HCT116 (cell line): ENCODE data around the gene PCTP. TPM values are rescaled to one million over a fixed set of nuclear protein-coding genes. Genes with fewer than 3 reads are reported as not detected.

Source experiments
- ATAC-seq: fragments of 200-7000 bp; cut with Tn5 transposase; 2 replicates; pipeline ENCODE4 v1.9.1; 2020; ENCODE audit warnings: mild to moderate bottlenecking, moderate library complexity
- BruUV-seq: library from RNA; stranded (reverse); fragments of 400-500 nt; replicated peaks from 2 replicates; lab custom pipeline; 2021; lab: Mats Ljungman, UMichigan
- CTCF ChIA-PET: fragments of 300-600 bp; sonication (Branson Sonifier 250); formaldehyde crosslinking; loops from one replicate; lab custom pipeline; 2021; ENCODE audit warnings: antibody characterized with exemption; lab: Charles Lee
- POLR2A ChIA-PET: fragments of 300-600, 350-600 bp; sonication (Branson Sonifier 250); formaldehyde crosslinking; loops from one replicate; lab custom pipeline; 2021; ENCODE audit warnings: antibody characterized with exemption; lab: Charles Lee
- RAD21 ChIA-PET, 2 experiments: fragments of 300-600 bp; sonication (Branson Sonifier 250); formaldehyde crosslinking; loops; one replicate each; lab custom pipeline; 2023; ENCODE audit warnings: low total read pairs in 2 of 2; ENCODE audit not compliant: uncharacterized antibody in 2 of 2, unreplicated experiment in 2 of 2, low non-redundant PET in 1 of 2; lab: Charles Lee
- DNase-seq: peaks from one replicate; pipeline ENCODE4 v3.0.0-alpha.2; 2010; ENCODE audit warnings: low read depth, low spot score
- H2AFZ ChIP-seq: fragments of 200-600 bp; shearing (Covaris generic), sonication (generic); 2 replicates; pipeline ENCODE4 v1.6.1; 2017; ENCODE audit warnings: low read depth, mixed run types, mixed read lengths, antibody characterized with exemption, low read length; ENCODE audit not compliant: poor library complexity, severe bottlenecking
- H3K27ac ChIP-seq: 2 replicates; pipeline ENCODE4 v1.5.1; 2012; ENCODE audit warnings: low read depth, low read length
- H3K27me3 ChIP-seq: fragments of 200-600 bp; sonication (generic); 2 replicates; pipeline ENCODE4 v1.6.1; 2016; ENCODE audit warnings: mixed run types, low read length, mixed read lengths; ENCODE audit not compliant: insufficient read depth
- H3K36me3 ChIP-seq, 2 experiments: fragments of 200-500 bp in 1 of 2; fragments of 200-600 bp in 1 of 2; sonication (Bioruptor generic) in 1 of 2; sonication (generic) in 1 of 2; 2 replicates each; pipeline versions ENCODE4 v1.5.1 to v1.6.1; 2014 to 2016; ENCODE audit warnings: low read length in 2 of 2, inconsistent platforms in 1 of 2, mixed read lengths in 1 of 2, mixed run types in 1 of 2; ENCODE audit not compliant: insufficient read depth in 2 of 2, control insufficient read depth in 1 of 2
- H3K4me1 ChIP-seq, 2 experiments: fragments of 200-600 bp in 1 of 2; sonication (generic) in 1 of 2; 2 replicates each; pipeline versions ENCODE4 v1.5.1 to v1.6.1; 2012 to 2017; ENCODE audit warnings: low read length in 2 of 2, inconsistent platforms in 1 of 2, mild to moderate bottlenecking in 1 of 2, mixed read lengths in 1 of 2, mixed run types in 1 of 2, moderate library complexity in 1 of 2; ENCODE audit not compliant: insufficient read depth in 2 of 2, control insufficient read depth in 1 of 2
- H3K4me2 ChIP-seq: fragments of 200-600 bp; sonication (generic); 2 replicates; pipeline ENCODE4 v1.6.1; 2017; ENCODE audit warnings: mixed run types, low read length, mixed read lengths
- H3K4me3 ChIP-seq, 2 experiments: fragments of 200-600 bp in 1 of 2; sonication (generic) in 1 of 2; replicated peaks in 1 of 2; 2 replicates each; pipeline ENCODE4 v1.5.1; 2011 to 2016; ENCODE audit warnings: low read length in 2 of 2, control low read depth in 1 of 2, low read depth in 1 of 2, mild to moderate bottlenecking in 1 of 2, mixed read lengths in 1 of 2, mixed run types in 1 of 2
- H3K79me2 ChIP-seq: fragments of 200-600 bp; sonication (generic); 2 replicates; pipeline ENCODE4 v1.6.1; 2017; ENCODE audit warnings: mild to moderate bottlenecking, mixed run types, low read length, moderate library complexity, mixed read lengths; ENCODE audit not compliant: insufficient read depth
- H3K9ac ChIP-seq: fragments of 200-600 bp; sonication (generic); 2 replicates; pipeline ENCODE4 v1.6.1; 2016; ENCODE audit warnings: low read length, mixed read lengths
- H3K9me2 ChIP-seq: fragments of 200-600 bp; sonication (generic), shearing (Covaris generic); 2 replicates; pipeline ENCODE4 v1.6.1; 2017; ENCODE audit warnings: mixed run types, mild to moderate bottlenecking, moderate library complexity; ENCODE audit not compliant: insufficient read depth
- H3K9me3 ChIP-seq, 2 experiments: fragments of 200-500 bp in 1 of 2; fragments of 200-600 bp in 1 of 2; sonication (Bioruptor generic) in 1 of 2; sonication (generic) in 1 of 2; 2 replicates each; pipeline ENCODE4 v1.6.1; 2014 to 2017; ENCODE audit warnings: low read length in 2 of 2, mixed read lengths in 2 of 2, inconsistent platforms in 1 of 2, low read depth in 1 of 2, mild to moderate bottlenecking in 1 of 2, mixed run types in 1 of 2, moderate library complexity in 1 of 2; ENCODE audit not compliant: control insufficient read depth in 1 of 2, insufficient read depth in 1 of 2
- H4K20me1 ChIP-seq: fragments of 200-600 bp; sonication (generic), shearing (Covaris generic); 2 replicates; pipeline ENCODE4 v1.6.1; 2017; ENCODE audit warnings: mixed run types, mild to moderate bottlenecking, moderate library complexity; ENCODE audit not compliant: insufficient read depth
- ATF3 ChIP-seq: IDR thresholded peaks from 2 replicates; pipeline ENCODE4 v1.6.1; 2012
- CBX3 ChIP-seq: IDR thresholded peaks from 2 replicates; pipeline ENCODE4 v1.6.1; 2012; ENCODE audit warnings: low read depth
- CEBPB ChIP-seq: IDR thresholded peaks from 2 replicates; pipeline ENCODE4 v1.6.1; 2012; ENCODE audit warnings: low read depth
- CTCF ChIP-seq, 3 experiments: fragments of 200-600 bp in 1 of 3; sonication (generic) in 1 of 3; IDR thresholded peaks in 2 of 3; conservative IDR thresholded peaks in 1 of 3; 2 replicates each; pipeline ENCODE4 v1.5.1; 2012 to 2017; ENCODE audit warnings: low read depth in 2 of 3, low read length in 2 of 3, antibody characterized with exemption in 1 of 3, borderline replicate concordance in 1 of 3, control low read depth in 1 of 3, mild to moderate bottlenecking in 1 of 3, mixed read lengths in 1 of 3, mixed run types in 1 of 3, moderate library complexity in 1 of 3; ENCODE audit not compliant: insufficient read depth in 1 of 3
- EGR1 ChIP-seq: IDR thresholded peaks from 2 replicates; pipeline ENCODE4 v1.6.1; 2012; ENCODE audit warnings: low read depth
- ELF1 ChIP-seq: IDR thresholded peaks from 2 replicates; pipeline ENCODE4 v1.6.1; 2012; ENCODE audit warnings: low read depth, borderline replicate concordance
- EZH2 ChIP-seq: fragments of 200-600 bp; sonication (generic); IDR thresholded peaks from 2 replicates; pipeline ENCODE4 v1.6.1; 2017; ENCODE audit warnings: antibody characterized with exemption, mixed run types
- EZH2phosphoT487 ChIP-seq: fragments of 200-600 bp; IDR thresholded peaks from 2 replicates; pipeline ENCODE4 v1.6.1; 2018; ENCODE audit warnings: antibody characterized with exemption, borderline replicate concordance
- FOSL1 ChIP-seq: IDR thresholded peaks from 2 replicates; pipeline ENCODE4 v1.6.1; 2012; ENCODE audit warnings: low read depth
- JUND ChIP-seq: IDR thresholded peaks from 2 replicates; pipeline ENCODE4 v1.6.1; 2012
- MAX ChIP-seq: IDR thresholded peaks from 2 replicates; pipeline ENCODE4 v1.6.1; 2012
- POLR2A ChIP-seq: IDR thresholded peaks from 2 replicates; pipeline ENCODE4 v1.7.0; 2011; ENCODE audit warnings: borderline replicate concordance; ENCODE audit not compliant: insufficient read depth, insufficient read length; ENCODE audit errors: extremely low read depth
- REST ChIP-seq: IDR thresholded peaks from 2 replicates; pipeline ENCODE4 v1.6.1; 2012; ENCODE audit warnings: low read depth
- SIN3A ChIP-seq: IDR thresholded peaks from 2 replicates; pipeline ENCODE4 v1.6.1; 2012; ENCODE audit warnings: low read depth
- SP1 ChIP-seq: IDR thresholded peaks from 2 replicates; pipeline ENCODE4 v1.6.1; 2012; ENCODE audit warnings: low read depth
- SRF ChIP-seq: IDR thresholded peaks from 2 replicates; pipeline ENCODE4 v1.6.1; 2012; ENCODE audit warnings: low read depth
- YY1 ChIP-seq: IDR thresholded peaks from 2 replicates; pipeline ENCODE4 v1.6.1; 2011; ENCODE audit warnings: low read length, low read depth, moderate library complexity, mild to moderate bottlenecking; ENCODE audit not compliant: insufficient replicate concordance; ENCODE audit errors: extremely low read depth
- ZBTB33 ChIP-seq: IDR thresholded peaks from 2 replicates; pipeline ENCODE4 v1.6.1; 2011; ENCODE audit warnings: mild to moderate bottlenecking, low read length, moderate library complexity; ENCODE audit not compliant: insufficient replicate concordance; ENCODE audit errors: extremely low read depth
- ZFX ChIP-seq: fragments of 450-650 bp; IDR thresholded peaks from 2 replicates; pipeline ENCODE4 v1.6.1; 2017
- ZNF274 ChIP-seq: fragments of 200-500 bp; sonication (Bioruptor generic); IDR thresholded peaks from 2 replicates; pipeline ENCODE4 v1.6.1; 2014; ENCODE audit warnings: mild to moderate bottlenecking, low read depth, low read length, inconsistent platforms
- intact Hi-C: fragments of 100-400 bp; cut with micrococcal nuclease; formaldehyde crosslinking; loops from 2 replicates; pipeline ENCODE4 v1.10.0; 2022
- total RNA-seq: library from RNA; stranded (reverse); gene quantifications from one replicate; pipeline ENCODE4 v1.2.1, GENCODE V29; 2021; ENCODE audit not compliant: unreplicated experiment

The PCTP gene
- total RNA-seq, 1 experiment from 2014 or later = 16.3 TPM

GRCh38 chr17:55812323-55812722 is 61.5 kb downstream of the PCTP start:
- POLR2A ChIA-PET = no interaction called here
- no TSS peak for BruUV-seq

More at GRCh38 chr17:55812323-55812722, 61.5 kb downstream of the PCTP start:
- Histone ChIP-seq H3K9me2 (no peaks in the 10 kb centered on the region), H3K36me3 (no peaks in the 10 kb centered on the region), H2AFZ (no peak overlapping the region), H3K4me2 (no peak overlapping the region), H4K20me1 (no peaks in the 10 kb centered on the region), H3K27ac (no peak overlapping the region), H3K4me1 (no peaks in the 10 kb centered on the region), H3K9me3 (no peaks in the 10 kb centered on the region), H3K27me3 (peaks cover 59% of the 10 kb centered on the region), H3K4me3 (no peak overlapping the region), H3K79me2 (no peaks in the 10 kb centered on the region), H3K9ac (no peak overlapping the region)
- no peak for ATAC-seq
- CTCF ChIA-PET = no interaction called here
- no peak for DNase-seq
- TF ChIP-seq ZBTB33 (no peak), JUND (no peak), SRF (no peak), EZH2phosphoT487 (no peak), REST (no peak), CTCF (IDR thresholded peaks at IDR 0.05 in 2 of 3, conservative IDR thresholded peaks at IDR 0.05 in 1 of 3; ENCODE audit: borderline replicate concordance in 1 of 3, insufficient read depth in 1 of 3, low read depth in 2 of 3, low read length in 2 of 3) (no peak), ZNF274 (no peak), MAX (no peak), ELF1 (no peak), SP1 (no peak), CBX3 (no peak), ZFX (no peak), POLR2A (no peak), SIN3A (no peak), CEBPB (no peak), ATF3 (no peak), EZH2 (no peak), FOSL1 (no peak), YY1 (no peak), EGR1 (no peak)
- RAD21 ChIA-PET = no interaction called here
- intact Hi-C loops = no loop called here
